ENCODE data around the gene MECR. TPM values are rescaled to one million over a fixed set of nuclear protein-coding genes. Genes with fewer than 3 reads are reported as not detected.

The MECR gene
- total RNA-seq, 3 donors from 2014 or later (not counting 1 experiment from before 2014, with no cell fraction given): 8.0 to 11.2 (median 8.8) TPM

DNA sequence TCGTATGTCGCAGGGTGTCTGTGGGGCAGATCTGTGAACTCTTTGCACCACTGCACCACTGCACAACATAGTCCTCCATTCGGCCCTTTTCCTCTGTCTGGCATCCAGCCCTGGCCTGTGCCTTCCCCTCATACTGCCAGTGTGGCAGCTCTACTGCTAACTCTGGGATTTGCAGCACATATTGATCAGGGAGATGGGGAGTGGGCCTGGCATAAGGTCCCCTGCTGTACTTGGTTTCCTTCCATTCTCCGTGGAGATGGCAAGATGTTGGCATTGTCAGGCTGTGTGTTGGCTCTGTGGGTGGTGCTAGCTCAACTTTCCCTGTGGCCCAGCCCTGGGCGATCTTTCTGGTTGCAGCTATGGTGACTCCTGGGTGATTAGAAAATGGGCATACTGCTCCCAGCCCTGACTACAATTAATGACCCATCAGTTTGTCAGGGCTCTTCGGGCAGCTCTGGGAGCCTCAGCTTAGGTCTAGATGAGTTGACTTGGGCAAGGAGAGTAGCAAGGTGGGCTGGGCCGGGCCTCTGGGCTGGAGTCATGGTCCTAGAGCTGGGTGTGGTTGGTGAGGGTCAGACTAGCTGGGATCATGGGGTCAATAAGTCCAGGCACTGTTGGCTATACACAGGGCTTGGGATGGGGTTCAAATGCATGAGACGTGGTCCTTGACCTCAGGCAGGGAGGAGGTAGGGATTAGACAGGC is 17.0 kb upstream of the MECR start:
- Mint-ChIP-seq H3K4me1 (no peaks in the 10 kb centered on the region), H3K27me3 (ENCODE audit: low read depth in 2 of 2) (peaks cover 0 to 7% of the 10 kb centered on the region in 2 donors), H3K9me3 (no peaks in the 10 kb centered on the region), H3K4me3 (no peak overlapping the region), H3K27ac (no peak overlapping the region), H3K36me3 (no peaks in the 10 kb centered on the region)
- Histone ChIP-seq H3K36me3 (ENCODE audit: control insufficient read depth, insufficient read depth, low read length) (no peaks in the 10 kb centered on the region), H3K9me3 (ENCODE audit: control insufficient read depth, insufficient read depth, low read length) (no peaks in the 10 kb centered on the region), H3K4me3 (ENCODE audit: low read length) (no peak overlapping the region), H3K27ac (ENCODE audit: low read length) (no peak overlapping the region), H3K4me1 (ENCODE audit: control insufficient read depth, insufficient read depth, low read length) (no peaks in the 10 kb centered on the region), H3K27me3 (ENCODE audit: control insufficient read depth, insufficient read depth, low read length) (no peaks in the 10 kb centered on the region)
- intact Hi-C loops (cut with micrococcal nuclease): no loop called here
- WGBS (ENCODE audit: insufficient coverage): 85% methylated on average over 8 of the region's 8 CpGs
- no peak for ATAC-seq
- TF ChIP-seq, protein P1, sequence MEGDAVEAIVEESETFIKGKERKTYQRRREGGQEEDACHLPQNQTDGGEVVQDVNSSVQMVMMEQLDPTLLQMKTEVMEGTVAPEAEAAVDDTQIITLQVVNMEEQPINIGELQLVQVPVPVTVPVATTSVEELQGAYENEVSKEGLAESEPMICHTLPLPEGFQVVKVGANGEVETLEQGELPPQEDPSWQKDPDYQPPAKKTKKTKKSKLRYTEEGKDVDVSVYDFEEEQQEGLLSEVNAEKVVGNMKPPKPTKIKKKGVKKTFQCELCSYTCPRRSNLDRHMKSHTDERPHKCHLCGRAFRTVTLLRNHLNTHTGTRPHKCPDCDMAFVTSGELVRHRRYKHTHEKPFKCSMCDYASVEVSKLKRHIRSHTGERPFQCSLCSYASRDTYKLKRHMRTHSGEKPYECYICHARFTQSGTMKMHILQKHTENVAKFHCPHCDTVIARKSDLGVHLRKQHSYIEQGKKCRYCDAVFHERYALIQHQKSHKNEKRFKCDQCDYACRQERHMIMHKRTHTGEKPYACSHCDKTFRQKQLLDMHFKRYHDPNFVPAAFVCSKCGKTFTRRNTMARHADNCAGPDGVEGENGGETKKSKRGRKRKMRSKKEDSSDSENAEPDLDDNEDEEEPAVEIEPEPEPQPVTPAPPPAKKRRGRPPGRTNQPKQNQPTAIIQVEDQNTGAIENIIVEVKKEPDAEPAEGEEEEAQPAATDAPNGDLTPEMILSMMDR (IDR thresholded peaks at IDR 0.05): no peak
- DNase-seq: no peak

DNA sequence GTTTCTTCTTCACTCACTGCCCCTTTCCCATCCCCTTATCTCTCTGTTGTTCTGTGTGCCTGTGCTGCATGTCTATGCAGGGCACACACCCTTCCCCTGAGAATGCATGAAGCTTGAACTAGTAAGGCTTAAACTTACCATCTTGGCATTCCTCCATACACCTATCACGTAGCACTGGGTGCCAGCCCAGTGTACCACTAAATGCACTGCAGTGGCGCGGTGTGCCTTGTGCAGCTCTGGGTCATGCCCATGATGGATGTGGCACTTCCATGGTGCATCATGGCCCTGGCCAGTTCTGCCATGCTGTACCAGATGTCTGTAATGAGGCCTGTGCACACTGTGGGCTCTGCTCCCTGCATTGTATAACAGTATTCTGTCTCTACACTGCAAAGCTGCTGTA is 16.3 kb upstream of the MECR start:
- WGBS (ENCODE audit: insufficient coverage): 97% methylated on average over 3 of the region's 3 CpGs
- H3K27ac Mint-ChIP-seq: no peak overlapping the region
- H3K9me3 ChIP-seq (ENCODE audit: control insufficient read depth, insufficient read depth, low read length): no peaks in the 10 kb centered on the region
- no peaks in the 10 kb centered on the region for H3K36me3 ChIP-seq (ENCODE audit: control insufficient read depth, insufficient read depth, low read length)
- intact Hi-C loops (cut with micrococcal nuclease): no loop called here
- DNase-seq (no peak), ATAC-seq (no peak)
- no peaks in the 10 kb centered on the region for H3K4me1 ChIP-seq (ENCODE audit: control insufficient read depth, insufficient read depth, low read length)
- no peak overlapping the region for H3K4me3 Mint-ChIP-seq
- no peaks in the 10 kb centered on the region for H3K4me1 Mint-ChIP-seq
- peaks cover 0 to 10% of the 10 kb centered on the region in 2 donors for H3K27me3 Mint-ChIP-seq (ENCODE audit: low read depth in 2 of 2)
- no peaks in the 10 kb centered on the region for H3K9me3 Mint-ChIP-seq
- TF ChIP-seq, protein P1 (IDR thresholded peaks at IDR 0.05): no peak
- H3K4me3 ChIP-seq (ENCODE audit: low read length): no peak overlapping the region
- H3K27me3 ChIP-seq (ENCODE audit: control insufficient read depth, insufficient read depth, low read length): no peaks in the 10 kb centered on the region
- H3K27ac ChIP-seq (ENCODE audit: low read length): no peak overlapping the region
- H3K36me3 Mint-ChIP-seq: no peaks in the 10 kb centered on the region

DNA sequence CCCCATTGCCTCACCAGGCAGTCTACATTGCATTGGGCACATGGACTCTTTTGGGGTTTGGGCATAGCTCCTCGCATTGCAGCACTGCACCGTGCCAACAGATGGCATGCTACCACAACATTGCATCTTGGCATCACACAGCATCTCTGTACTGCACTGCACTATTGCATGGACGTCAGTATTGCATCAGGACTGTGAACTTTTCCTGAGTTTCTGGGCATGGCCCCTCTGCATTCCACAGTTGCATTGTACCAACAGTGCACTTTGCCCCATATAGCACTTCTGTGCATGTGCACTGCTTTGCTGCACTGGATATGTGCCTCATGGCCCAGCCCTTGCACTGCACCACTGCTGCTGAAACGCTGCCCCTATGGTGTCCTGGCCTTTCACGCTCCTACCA is 15.1 kb upstream of the MECR start:
- H3K27ac Mint-ChIP-seq: no peak overlapping the region
- Histone ChIP-seq H3K4me1 (ENCODE audit: control insufficient read depth, insufficient read depth, low read length) (no peaks in the 10 kb centered on the region), H3K27me3 (ENCODE audit: control insufficient read depth, insufficient read depth, low read length) (peaks cover 4% of the 10 kb centered on the region), H3K27ac (ENCODE audit: low read length) (no peak overlapping the region), H3K4me3 (ENCODE audit: low read length) (no peak overlapping the region), H3K36me3 (ENCODE audit: control insufficient read depth, insufficient read depth, low read length) (no peaks in the 10 kb centered on the region), H3K9me3 (ENCODE audit: control insufficient read depth, insufficient read depth, low read length) (no peaks in the 10 kb centered on the region)
- DNase-seq (no peak), ATAC-seq (no peak)
- intact Hi-C loops (cut with micrococcal nuclease): no loop called here
- no peaks in the 10 kb centered on the region for H3K36me3 Mint-ChIP-seq
- H3K9me3 Mint-ChIP-seq: no peaks in the 10 kb centered on the region
- TF ChIP-seq, protein P1 (IDR thresholded peaks at IDR 0.05): no peak
- no peaks in the 10 kb centered on the region for H3K4me1 Mint-ChIP-seq
- H3K4me3 Mint-ChIP-seq: no peak overlapping the region
- H3K27me3 Mint-ChIP-seq (ENCODE audit: low read depth in 2 of 2): peaks cover 6 to 19% of the 10 kb centered on the region in 2 donors
- WGBS (ENCODE audit: insufficient coverage): 62% methylated on average over 5 of the region's 5 CpGs

DNA sequence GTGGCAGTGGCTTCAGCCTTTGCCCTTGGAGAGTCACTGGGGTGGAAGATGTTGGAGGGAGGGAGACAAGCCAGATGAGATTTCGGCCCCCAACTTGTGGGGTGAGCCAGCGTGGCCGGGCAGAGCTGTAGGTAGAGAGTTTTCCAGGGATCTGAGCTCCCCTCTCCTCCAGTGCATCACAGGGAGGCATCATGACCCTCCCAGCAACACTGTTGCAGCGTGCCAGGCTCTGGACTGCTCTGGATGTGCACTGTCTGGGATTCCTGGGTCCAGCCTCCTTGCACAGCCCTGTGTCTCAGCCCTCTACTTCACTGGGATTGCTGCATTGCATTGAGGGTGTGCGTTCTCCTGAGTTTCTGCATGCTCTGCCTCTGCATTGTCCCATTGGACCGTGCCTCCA is 14.5 kb upstream of the MECR start:
- H3K4me3 ChIP-seq (ENCODE audit: low read length): no peak overlapping the region
- Mint-ChIP-seq H3K27me3 (ENCODE audit: low read depth in 2 of 2) (peaks cover 11 to 22% of the 10 kb centered on the region in 2 donors), H3K27ac (no peak overlapping the region), H3K4me1 (no peaks in the 10 kb centered on the region), H3K9me3 (no peaks in the 10 kb centered on the region), H3K4me3 (no peak overlapping the region), H3K36me3 (no peaks in the 10 kb centered on the region)
- intact Hi-C loops (cut with micrococcal nuclease): no loop called here
- H3K27me3 ChIP-seq (ENCODE audit: control insufficient read depth, insufficient read depth, low read length): peaks cover 4% of the 10 kb centered on the region
- DNase-seq (no peak), ATAC-seq (no peak)
- H3K4me1 ChIP-seq (ENCODE audit: control insufficient read depth, insufficient read depth, low read length): no peaks in the 10 kb centered on the region
- H3K36me3 ChIP-seq (ENCODE audit: control insufficient read depth, insufficient read depth, low read length): no peaks in the 10 kb centered on the region
- 81% methylated on average over 5 of the region's 6 CpGs for WGBS (ENCODE audit: insufficient coverage)
- H3K9me3 ChIP-seq (ENCODE audit: control insufficient read depth, insufficient read depth, low read length): no peaks in the 10 kb centered on the region
- no peak overlapping the region for H3K27ac ChIP-seq (ENCODE audit: low read length)
- TF ChIP-seq, protein P1 (IDR thresholded peaks at IDR 0.05): no peak

All from natural killer cell (primary cell).